Tibial nerve (tissue), 4 donors: ENCODE data around the gene ATAD3B.

ENCODE experiments used
- EP300 ChIP-seq, 2 donors: sonication (generic); formaldehyde crosslinking; IDR thresholded peaks; one replicate each; pipeline ENCODE4 v1.6.1; 2017; ENCODE audit warnings: antibody characterized with exemption in 2 of 2, mild to moderate bottlenecking in 1 of 2
- TF ChIP-seq, protein P1 (sequence below), 5 experiments: fragments of 200-600 bp in 3 of 5; fragments of 450-650 bp in 2 of 5; sonication (generic) in 3 of 5; IDR thresholded peaks; one replicate each; pipeline ENCODE4 v1.5.1; 2016 to 2019; ENCODE audit warnings: antibody characterized with exemption in 5 of 5, mild to moderate bottlenecking in 3 of 5, moderate library complexity in 2 of 5

DNA sequence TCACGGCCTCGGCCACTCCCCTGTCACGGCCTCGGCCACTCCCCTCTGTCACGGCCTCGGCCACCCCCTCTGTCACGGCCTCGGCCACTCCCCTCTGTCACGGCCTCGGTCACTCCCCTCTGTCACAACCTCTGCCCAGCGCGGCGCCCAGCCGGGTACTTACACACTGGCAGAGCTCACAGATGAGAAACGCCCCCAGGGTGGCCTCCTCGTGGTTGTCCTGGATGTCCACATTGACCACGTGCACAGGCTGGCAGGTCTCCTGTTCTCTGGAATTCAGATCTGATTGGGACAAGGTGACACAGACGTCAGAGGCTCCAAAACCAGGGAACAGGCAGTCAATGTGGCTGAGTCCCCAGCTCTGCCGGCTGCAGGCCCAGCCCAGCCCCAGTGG is 72.1 kb downstream of the ATAD3B start:
- TF ChIP-seq, protein P1, sequence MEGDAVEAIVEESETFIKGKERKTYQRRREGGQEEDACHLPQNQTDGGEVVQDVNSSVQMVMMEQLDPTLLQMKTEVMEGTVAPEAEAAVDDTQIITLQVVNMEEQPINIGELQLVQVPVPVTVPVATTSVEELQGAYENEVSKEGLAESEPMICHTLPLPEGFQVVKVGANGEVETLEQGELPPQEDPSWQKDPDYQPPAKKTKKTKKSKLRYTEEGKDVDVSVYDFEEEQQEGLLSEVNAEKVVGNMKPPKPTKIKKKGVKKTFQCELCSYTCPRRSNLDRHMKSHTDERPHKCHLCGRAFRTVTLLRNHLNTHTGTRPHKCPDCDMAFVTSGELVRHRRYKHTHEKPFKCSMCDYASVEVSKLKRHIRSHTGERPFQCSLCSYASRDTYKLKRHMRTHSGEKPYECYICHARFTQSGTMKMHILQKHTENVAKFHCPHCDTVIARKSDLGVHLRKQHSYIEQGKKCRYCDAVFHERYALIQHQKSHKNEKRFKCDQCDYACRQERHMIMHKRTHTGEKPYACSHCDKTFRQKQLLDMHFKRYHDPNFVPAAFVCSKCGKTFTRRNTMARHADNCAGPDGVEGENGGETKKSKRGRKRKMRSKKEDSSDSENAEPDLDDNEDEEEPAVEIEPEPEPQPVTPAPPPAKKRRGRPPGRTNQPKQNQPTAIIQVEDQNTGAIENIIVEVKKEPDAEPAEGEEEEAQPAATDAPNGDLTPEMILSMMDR (IDR thresholded peaks at IDR 0.05): no peak
- no peak for TF ChIP-seq EP300 (IDR thresholded peaks at IDR 0.05)
